ENCODE data around the gene CALN1.
"Not testable (repeated sequence)": the region's sequence is repeated elsewhere in the genome, so short reads cannot be mapped to it uniquely, and the experiment has no call there.

Gene CALN1

DNA sequence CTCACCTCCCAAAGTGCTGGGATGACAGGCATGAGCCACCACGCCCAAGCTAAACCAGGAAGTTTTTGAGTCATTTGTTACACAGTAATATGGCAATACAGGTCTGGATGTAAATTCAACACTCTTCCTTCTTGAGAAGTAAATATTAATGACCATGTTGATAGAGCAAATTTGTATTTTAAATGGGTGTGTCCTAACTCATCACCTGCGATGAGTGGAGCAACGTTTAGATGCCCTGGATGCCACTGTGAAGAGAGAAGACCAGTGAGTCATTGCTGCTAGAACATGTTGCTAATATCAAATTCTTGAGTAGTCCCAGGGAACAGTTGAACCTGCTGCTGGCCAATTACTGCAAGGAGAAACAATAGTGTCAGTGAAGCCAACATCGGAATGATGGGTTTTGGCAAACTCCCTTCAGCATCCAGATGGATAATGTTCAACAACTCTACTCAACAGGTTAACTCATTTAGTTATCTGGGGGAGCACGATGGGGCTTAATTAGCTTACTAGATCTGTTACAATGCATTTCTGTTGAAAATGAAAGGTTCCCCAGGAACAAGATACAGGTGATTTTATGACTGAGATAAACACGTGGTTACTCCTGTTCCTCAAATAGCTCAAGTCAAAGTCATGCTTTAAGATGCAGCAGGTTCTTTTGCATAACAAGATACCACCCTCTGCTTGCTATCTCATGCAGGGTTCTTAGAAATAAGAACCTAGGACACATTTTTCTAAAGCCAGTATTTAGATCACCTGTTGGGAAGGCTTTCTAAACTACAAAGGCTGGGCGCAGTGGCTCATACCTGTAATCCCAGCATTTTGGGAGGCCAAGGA lies 146.8 kb downstream of the CALN1 start:
- no peak for DNase-seq

- DNase-seq, result no peak
These were observed 151.7 kb downstream of the CALN1 start for GRCh38 chr7:72260406-72260805.

DNA sequence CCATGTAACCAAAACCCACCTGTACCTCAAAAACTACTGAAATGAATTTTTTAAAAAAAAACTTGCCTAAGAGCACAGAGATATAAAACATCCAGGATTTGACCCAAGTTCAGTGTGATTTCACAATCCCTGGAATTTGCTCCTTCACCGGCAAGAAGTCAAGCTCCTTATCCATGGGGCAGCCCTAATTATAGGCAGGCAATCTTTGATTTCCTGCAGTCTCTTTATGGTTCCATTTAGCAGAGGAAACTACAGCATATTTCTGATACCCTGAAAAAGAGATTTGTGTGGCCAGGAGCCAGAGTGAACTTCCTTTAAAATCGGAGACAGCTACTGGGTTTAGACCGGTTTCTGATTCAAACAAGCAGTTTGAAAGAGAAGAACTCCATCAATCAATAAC lies 154.1 kb downstream of the CALN1 start:
- no peak for DNase-seq

DNA sequence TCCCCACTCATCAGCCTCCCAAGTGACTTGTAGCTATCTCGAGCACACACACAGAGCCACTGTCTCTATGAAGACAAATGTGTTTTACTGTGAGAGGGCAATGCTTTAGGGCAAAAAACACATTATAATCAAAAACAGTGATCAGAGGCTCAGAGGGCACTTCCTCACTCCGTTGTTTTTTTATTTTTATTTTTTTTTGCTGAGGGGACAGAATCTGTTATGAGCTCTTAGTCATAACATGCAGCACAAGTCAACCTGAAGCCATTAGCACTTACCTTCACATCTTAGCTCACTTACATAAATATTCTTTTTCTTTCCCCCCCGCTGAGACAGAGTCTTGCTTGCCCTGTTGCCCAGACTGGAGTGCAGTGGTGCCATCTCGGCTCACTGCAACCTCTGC lies 157.7 kb downstream of the CALN1 start:
- DNase-seq, result no peak

DNA sequence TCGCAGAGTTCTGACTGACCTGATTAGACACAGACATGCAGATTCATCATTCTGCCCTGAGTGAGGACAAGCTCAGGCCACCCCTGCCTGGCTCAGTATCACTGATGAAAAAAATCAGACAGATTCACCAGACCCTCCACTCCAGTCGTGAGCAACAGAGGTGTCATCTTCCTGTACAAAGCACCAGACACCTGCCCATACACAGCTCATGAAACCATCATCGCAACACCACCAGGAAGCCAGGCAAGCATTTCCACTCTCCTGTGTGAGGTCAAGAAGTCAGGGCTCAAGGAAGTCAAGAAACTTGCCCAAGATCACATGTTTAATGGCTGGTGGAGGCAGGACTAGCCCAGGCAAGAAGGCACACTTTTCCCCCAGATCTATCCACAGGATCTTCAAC lies 163.0 kb downstream of the CALN1 start:
- DNase-seq, result no peak

DNA sequence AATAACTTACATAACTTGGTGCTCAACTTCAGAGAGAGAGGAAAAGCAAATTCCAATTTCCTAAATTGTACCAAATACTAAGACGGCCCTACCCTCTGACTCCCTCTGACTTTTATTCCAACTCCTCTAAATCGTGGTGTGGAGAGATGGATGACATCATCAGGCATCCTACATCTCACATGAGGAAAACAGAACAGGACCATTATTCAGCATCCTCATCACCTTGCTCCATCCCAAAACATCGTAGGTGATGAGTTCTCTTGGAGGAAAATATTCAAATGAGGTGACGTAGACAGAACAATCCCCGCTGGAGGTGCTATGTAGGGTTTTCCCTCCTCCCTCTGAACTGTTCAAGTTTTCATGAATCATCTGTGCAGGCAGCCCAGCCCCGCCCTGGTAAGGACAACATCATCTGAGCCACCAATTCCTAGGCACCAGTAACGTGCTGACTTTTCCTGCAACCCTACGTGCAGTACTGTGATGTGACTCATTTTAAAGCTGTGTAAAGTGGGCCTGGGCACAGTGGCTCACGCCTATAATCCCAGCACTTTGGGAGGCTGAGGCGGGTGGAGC lies 167.2 kb downstream of the CALN1 start:
- DNase-seq, result no peak

DNA sequence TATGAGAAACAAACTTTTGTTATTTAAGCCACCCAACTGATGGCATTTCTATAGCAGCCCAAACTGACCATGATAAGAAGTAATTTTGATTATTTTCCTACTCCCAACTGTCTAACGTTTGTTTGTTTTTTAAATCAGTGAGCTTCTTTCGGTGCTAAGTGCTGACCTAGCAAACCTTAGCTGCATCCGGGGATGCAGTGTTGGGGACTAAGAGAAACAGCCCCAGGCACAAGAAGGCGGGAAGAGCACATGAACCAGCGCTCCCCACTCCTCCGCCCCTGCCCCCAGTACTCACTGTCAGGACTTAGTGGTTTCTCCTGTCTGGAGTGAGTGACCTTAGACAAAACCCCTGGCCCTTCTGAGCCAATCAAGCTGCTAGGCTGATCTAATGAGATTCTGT lies 168.8 kb downstream of the CALN1 start:
- DNase-seq, result no peak

DNA sequence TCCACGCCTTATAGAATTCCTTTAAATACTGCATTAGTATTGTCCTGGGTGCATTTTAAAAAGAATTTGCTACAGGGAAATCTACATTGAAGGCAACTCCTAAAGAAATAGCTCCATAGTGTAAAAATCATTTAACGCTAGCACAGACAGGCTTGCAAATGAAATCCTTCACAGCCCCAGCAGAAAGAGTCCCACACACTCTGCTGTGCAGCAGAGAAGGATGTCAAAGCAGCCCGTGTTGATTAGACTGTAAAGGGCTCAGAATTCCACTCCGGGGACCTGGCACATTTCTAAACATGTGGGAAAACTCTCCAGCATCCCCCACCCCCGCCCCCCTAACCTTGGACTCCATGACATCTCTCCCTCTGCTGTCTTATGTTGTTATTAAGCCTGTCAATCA lies 176.8 kb downstream of the CALN1 start:
- DNase-seq, result no peak

- DNase-seq, result no peak
These were observed 178.1 kb downstream of the CALN1 start for GRCh38 chr7:72234086-72234485.

DNA sequence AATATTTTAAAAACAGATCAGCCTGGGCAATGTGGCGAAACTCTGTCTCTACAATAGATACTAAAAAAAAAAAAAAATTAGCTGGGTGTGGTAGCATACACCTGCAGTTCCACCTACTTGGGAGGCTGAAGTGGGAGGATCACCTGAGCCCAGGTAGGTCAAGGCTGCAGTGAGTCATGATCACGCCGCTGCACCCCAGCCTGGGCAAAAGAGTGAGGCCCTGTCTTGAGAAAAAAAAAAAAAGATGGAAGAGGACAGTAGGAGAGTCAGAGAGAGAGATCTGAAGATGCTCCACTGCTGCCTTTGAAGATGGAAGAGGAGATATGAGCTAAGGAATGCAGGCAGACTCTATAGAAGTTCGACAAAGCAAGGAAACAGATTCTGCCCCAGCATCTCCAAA lies 181.9 kb downstream of the CALN1 start:
- DNase-seq, result no peak

GRCh38 chr7:72223351-72223750 lies 188.8 kb downstream of the CALN1 start:
- DNase-seq, result no peak

GRCh38 chr7:72222136-72222535 lies 190.0 kb downstream of the CALN1 start:
- DNase-seq, result no peak

- no peak for DNase-seq
These were observed 192.6 kb downstream of the CALN1 start for GRCh38 chr7:72219500-72219899.

- no peak for DNase-seq
These were observed 195.0 kb downstream of the CALN1 start for GRCh38 chr7:72217151-72217550.

- DNase-seq, result no peak
These were observed 198.4 kb downstream of the CALN1 start for GRCh38 chr7:72213769-72214168.

DNA sequence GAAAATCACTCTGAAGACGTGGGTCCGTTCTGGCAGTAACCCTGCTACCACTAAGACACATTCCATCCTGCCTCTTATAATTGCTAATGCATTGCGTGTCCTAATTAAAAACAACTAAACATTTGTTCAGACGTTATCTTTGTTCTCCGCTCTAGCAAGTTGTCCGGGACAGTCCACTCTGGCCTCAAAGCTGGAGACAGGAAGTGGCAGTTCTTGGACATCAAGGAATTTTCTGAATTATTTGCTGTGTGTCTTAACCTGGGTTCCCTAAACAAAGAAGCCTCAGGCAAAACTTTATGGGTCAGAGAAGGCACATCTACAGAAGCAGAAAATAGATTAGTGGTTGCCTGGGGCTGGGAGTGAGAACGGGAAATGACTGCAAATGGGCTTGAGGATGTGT lies 199.1 kb downstream of the CALN1 start:
- DNase-seq, result no peak

DNA sequence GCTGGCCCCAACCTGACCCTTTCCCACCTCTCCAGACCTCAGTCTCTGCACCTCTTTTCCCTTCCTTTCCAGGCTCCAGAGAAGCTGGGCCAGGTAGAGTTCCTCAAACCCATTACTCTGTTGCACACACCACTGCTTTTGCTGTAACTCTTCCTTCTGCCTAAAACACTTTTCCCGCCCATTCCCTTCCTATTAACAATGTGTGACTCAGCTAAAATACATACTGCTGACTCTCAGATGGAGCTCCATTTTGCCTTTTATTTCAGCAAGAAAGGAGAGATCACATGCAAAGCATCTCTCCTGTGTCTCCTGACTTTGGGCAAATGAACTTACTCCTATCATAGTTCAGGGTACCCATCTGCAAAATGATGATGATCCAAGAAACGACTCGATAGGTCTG lies 201.0 kb downstream of the CALN1 start:
- DNase-seq, result no peak

DNA sequence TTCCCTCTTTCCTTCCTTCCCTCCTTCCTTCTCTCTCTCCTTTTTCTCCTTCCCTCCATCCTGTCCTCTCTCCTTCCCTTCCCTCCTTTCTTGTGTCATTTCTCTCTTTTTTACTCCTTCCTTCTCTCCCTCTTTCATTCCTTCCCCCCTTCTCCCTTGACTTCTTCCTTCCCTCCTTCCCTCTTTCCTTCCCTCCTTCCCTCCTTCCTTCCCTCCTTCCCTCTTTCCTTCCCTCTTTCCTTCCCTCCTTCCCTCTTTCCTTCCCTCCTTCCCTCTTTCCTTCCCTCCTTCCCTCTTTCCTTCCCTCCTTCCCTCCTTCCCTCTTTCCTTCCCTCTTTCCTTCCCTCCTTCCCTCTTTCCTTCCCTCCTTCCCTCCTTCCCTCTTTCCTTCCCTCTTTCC lies 203.1 kb downstream of the CALN1 start:
- DNase-seq, result not testable (repeated sequence)

DNA sequence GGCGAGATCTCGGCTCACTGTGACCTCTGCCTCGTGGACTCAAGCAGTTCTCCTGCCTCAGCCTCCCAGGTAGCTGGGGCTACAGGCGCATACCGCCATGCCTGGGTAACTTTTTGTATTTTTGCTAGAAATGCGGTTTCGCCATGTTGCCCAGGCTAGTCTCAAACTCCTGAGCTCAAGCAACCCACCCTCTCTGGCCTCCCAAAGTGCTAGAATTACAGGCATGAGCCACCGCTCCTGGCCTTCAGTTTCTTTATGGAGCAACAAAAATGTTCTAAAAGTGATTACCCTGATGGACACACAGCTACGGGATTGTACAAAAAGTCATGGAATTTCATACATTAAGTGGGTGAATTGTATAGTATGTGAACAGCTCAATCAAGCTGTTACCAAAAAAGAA lies 216.0 kb downstream of the CALN1 start:
- DNase-seq, result no peak

DNA sequence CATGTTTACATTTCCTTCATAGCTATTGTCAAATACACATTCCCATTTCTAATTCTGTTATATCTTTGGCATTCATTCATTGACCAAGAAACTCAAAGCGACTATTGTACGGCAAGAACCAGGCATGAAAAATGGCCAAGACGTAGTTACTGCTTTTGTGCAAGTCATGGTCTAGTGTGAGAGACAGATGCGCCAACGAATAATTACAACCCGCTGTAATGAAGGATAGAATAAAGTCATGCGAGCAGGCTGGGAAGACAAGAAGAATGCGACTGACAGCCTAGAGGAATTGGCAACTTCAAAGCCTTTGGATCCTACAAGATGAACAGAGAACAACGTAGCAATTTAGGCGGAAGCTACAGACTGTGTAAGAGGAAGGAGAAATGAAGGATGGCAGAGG lies 221.2 kb downstream of the CALN1 start:
- no peak for DNase-seq

DNA sequence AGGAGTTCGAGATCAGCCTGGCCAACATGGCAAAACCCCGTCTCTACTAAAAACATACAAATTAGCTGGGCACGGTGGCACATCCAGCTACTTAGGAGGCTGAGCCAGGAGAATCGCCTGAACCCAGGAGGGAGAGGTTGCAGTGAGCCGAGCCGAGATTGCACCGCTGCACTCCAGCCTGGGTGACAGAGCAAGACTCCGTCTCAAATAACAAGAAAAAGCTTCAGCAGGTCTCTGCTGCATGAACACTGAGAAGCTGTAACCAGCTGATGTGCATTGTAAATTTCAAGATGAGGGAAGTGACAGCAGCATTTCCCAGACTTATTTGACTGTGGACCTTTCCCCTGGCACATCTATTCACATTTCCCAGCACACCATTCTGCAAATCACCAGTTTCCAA lies 222.0 kb downstream of the CALN1 start:
- DNase-seq, result no peak

DNA sequence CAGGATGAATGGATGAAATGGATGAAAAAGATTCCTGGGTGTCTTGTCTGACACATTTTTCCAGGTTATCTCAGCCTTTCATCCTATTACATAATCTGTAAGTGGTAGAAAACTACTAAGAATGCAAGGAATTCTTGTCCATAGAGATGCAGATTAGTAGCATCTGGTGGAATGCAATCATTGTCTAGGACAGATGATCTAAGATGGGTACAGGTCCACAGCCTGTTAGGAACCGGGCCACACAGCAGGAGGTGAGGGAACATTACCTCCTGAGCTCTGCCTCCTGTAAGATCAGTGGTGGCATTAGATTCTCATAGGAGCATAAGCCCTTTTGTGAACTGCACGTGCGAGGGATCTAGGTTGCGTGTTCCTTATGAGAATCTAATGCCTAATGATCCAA lies 225.0 kb downstream of the CALN1 start:
- no peak for DNase-seq

DNA sequence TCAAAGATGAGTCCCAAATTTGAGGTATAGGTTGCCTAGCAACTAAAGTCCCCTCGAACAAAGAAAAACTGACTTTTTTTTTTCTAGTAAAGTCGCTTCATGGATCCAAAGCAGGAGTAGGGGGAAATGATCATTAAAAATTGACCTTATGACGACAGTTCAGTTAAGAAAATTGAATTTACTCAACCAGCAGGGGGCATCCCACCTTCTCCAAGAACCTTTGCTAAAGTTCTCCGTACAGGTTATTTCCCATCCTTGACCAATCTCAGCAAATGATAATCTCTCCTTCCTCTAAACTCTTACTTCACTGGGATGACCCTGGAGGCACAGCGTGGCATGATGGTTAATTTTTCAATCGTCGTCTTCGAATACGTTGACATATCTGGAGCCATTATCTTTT lies 228.3 kb downstream of the CALN1 start:
- no peak for DNase-seq

- DNase-seq, result no peak
These were observed 230.1 kb downstream of the CALN1 start for GRCh38 chr7:72182036-72182435.

GRCh38 chr7:72176875-72177274 lies 235.3 kb downstream of the CALN1 start:
- no peak for DNase-seq
